Measurements from ENCODE around the gene EHBP1.

The EHBP1 gene

DNA sequence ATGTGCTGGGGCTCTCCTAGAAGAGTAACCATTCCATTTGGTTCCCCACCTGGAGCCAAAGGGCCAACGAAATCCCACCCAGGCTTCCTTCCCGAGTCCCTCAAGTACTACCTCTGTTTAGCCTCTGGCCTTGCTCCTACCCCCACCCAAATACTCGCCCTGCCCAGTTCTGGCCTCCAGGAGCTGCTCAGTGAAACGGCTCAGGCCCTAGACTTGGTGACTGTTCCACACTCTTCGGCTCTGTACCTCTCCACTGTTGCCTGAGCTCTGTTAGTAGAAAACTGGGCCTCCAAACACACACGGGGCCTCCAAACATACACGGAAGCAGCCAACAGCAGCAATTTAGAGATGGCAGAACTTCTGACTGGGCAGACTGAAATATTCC, 349.3 kb downstream of the EHBP1 start:
- DNase-seq: no peak
- H3K27ac ChIP-seq (ENCODE audit: insufficient read depth, low read length, poor library complexity, severe bottlenecking): no peak overlapping the region
- peaks cover 65% of the 10 kb centered on the region for H3K4me1 ChIP-seq (ENCODE audit: control insufficient read depth, insufficient read depth, low read length, poor library complexity, severe bottlenecking)

DNA sequence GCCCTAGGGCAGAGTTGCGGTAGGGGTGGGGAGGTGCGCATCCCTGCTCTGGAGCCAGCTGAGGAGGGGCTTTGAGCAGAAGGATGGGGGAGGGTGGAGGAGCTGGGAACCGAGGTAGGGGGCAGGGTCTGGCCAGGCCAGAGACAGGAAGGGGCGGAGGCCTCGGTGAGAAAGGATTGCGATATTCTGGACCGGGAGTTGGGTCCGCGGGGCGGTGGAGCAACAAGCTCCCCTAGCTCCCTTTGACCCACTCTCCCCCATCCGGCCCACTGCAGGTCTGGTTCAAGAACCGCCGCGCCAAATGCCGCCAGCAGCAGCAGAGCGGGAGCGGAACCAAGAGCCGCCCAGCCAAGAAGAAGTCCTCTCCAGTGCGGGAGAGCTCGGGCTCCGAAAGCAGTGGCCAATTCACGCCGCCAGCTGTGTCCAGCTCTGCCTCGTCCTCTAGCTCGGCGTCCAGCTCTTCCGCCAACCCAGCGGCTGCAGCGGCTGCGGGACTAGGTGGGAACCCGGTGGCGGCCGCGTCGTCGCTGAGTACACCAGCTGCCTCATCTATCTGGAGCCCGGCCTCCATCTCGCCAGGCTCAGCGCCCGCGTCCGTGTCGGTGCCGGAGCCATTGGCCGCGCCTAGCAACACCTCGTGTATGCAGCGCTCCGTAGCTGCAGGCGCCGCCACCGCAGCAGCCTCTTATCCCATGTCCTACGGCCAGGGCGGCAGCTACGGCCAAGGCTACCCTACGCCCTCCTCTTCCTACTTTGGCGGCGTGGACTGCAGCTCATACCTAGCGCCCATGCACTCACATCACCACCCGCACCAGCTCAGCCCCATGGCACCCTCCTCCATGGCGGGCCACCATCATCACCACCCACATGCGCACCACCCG, 350.0 kb downstream of the EHBP1 start:
- H3K27me3 ChIP-seq (replicated peaks; ENCODE audit: control insufficient read depth, insufficient read depth, low read length, poor library complexity, severe bottlenecking): peaks cover 76% of the 10 kb centered on the region
- peaks cover 62% of the 10 kb centered on the region for H3K4me1 ChIP-seq (ENCODE audit: control insufficient read depth, insufficient read depth, low read length, poor library complexity, severe bottlenecking)
- H3K9me3 ChIP-seq (ENCODE audit: control insufficient read depth, low read length): no peaks in the 10 kb centered on the region
- DNase-seq: no peak
- H3K4me3 ChIP-seq (ENCODE audit: insufficient read depth, low read depth, low read length, poor library complexity, severe bottlenecking): no peak overlapping the region
- H3K27ac ChIP-seq (ENCODE audit: insufficient read depth, low read length, poor library complexity, severe bottlenecking): no peak overlapping the region
- no peaks in the 10 kb centered on the region for H3K36me3 ChIP-seq (ENCODE audit: control insufficient read depth, insufficient read depth, low read length)

More for the DNA sequence above, 349.3 kb downstream of the EHBP1 start:
- Histone ChIP-seq H3K9me3 (ENCODE audit: control insufficient read depth, low read length) (no peaks in the 10 kb centered on the region), H3K36me3 (ENCODE audit: control insufficient read depth, insufficient read depth, low read length) (no peaks in the 10 kb centered on the region), H3K27me3 (replicated peaks; ENCODE audit: control insufficient read depth, insufficient read depth, low read length, poor library complexity, severe bottlenecking) (peaks cover 76% of the 10 kb centered on the region), H3K4me3 (ENCODE audit: insufficient read depth, low read depth, low read length, poor library complexity, severe bottlenecking) (no peak overlapping the region)

DNA sequence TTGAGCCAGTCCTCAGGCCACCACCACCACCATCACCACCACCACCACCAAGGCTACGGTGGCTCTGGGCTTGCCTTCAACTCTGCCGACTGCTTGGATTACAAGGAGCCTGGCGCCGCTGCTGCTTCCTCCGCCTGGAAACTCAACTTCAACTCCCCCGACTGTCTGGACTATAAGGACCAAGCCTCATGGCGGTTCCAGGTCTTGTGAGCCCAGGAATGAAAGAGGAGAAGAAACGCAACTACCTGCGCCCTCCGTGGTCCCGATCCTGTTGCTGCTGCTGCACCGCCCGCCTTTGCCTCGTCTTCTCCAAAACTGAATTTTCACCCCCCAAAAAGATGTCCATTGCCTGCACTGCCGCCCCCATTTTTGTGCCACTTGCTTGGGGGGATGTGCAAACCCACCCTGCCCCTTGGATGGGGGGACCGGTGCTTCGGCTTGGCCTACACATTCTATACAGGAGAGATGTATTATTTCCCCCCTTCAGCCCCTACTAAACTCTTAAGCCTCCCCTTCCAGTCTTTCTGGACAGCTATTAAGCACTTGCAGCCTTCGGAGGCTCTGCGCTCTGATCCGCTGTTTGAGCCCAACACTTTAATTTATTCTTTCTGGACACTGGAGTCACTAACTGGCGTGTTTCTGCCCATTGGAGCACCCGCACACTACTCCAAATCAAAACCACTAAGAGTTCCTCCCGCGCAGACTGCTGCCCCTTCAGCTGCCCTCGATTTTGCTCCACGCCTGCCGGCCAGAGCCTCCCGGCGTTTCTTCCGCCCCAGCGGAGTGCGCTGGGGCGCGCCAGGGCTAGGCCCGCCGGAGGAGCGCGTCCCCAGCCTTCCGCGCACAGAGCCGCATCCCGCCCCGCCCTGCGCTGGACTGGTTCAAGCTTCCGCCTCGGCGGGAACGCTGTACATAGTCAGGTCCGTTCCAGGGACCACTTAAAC, 350.9 kb downstream of the EHBP1 start:
- DNase-seq: no peak
- Histone ChIP-seq H3K27me3 (replicated peaks; ENCODE audit: control insufficient read depth, insufficient read depth, low read length, poor library complexity, severe bottlenecking) (peaks cover 75% of the 10 kb centered on the region), H3K4me1 (ENCODE audit: control insufficient read depth, insufficient read depth, low read length, poor library complexity, severe bottlenecking) (peaks cover 55% of the 10 kb centered on the region), H3K27ac (ENCODE audit: insufficient read depth, low read length, poor library complexity, severe bottlenecking) (no peak overlapping the region), H3K4me3 (ENCODE audit: insufficient read depth, low read depth, low read length, poor library complexity, severe bottlenecking) (no peak overlapping the region), H3K9me3 (ENCODE audit: control insufficient read depth, low read length) (no peaks in the 10 kb centered on the region), H3K36me3 (ENCODE audit: control insufficient read depth, insufficient read depth, low read length) (no peaks in the 10 kb centered on the region)

DNA sequence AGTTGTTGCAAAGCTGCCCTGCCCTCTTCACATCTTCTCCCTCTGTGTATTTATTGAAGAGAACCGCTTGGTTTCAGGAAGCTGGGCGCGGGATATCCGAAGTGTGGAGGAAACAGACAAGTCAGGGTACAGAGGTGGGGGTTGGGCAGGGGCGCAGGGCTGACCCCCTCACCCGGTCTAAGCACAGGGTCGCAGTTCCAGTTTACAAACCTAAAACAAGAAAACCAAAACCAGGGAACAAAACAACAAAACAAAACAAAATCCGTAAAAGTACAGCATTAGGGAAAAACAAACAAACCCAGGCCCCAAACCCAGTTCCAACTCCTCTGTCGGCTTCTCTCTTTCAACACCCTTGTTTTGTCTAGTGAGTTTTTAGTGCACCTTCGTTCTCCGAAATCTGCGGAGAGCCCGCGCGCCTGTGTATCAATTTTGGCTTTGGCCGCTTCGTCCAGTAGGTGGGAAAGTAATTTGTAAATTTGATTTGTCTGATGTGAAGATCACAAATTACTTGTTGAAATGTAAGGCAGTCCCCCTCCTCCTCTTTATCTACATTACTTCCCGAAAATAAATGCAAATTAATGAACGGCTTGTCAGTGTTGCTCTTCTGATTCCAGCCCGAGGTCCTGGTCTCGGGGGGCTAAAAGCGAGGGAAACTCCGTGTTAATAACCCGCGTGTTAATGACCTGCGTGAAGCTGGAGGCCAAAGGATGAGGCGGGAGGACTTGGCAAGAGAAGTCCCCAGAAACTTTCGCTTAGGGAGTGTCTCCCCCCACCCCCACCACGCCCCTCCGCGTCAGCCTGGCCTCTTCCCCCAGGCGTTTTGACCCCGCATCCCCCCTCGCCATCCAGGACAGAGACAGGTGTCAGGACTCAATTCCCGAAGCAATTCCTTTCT, 352.0 kb downstream of the EHBP1 start:
- no peak for DNase-seq
- H3K27ac ChIP-seq (ENCODE audit: insufficient read depth, low read length, poor library complexity, severe bottlenecking): no peak overlapping the region
- H3K27me3 ChIP-seq (replicated peaks; ENCODE audit: control insufficient read depth, insufficient read depth, low read length, poor library complexity, severe bottlenecking): peaks cover 73% of the 10 kb centered on the region
- H3K9me3 ChIP-seq (ENCODE audit: control insufficient read depth, low read length): no peaks in the 10 kb centered on the region
- H3K4me3 ChIP-seq (ENCODE audit: insufficient read depth, low read depth, low read length, poor library complexity, severe bottlenecking): no peak overlapping the region
- peaks cover 51% of the 10 kb centered on the region for H3K4me1 ChIP-seq (ENCODE audit: control insufficient read depth, insufficient read depth, low read length, poor library complexity, severe bottlenecking)
- no peaks in the 10 kb centered on the region for H3K36me3 ChIP-seq (ENCODE audit: control insufficient read depth, insufficient read depth, low read length)

DNA sequence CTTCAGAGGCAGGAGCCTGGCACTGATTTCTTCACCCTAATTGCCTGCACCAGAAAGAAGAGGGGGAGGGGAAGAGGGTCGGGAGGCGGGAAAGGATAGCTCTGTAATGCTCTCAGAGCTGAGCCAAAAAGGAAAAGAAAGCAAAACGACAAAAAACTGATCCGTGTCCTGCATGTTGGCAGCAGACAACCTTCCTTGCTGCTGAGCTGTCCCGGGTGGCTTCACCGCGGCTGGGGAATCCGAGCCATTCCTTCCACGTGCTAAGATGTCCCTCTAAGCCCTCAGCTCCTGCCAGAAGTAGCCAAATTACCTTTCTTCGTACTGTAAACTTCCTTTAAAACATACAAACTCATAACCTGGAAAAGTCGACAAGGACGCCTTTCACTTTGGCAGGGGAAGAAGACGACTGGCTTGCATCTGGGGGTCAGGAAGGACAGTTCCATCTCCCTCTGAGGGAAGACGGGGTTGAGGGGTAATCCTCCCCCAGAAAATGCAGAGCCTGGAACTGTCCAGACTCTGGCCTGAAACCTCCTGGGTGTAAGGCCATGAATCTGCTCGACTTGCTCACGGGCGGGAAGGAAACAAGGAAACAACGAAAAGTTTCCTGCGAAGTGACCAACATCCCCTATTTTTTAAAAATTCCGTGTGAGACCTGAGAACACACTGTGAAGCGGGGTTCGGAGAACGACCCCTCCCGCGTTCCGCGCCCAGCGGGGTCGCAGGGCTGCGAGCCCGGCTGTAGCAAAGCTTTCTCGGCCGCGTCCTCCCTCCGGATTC, 352.8 kb downstream of the EHBP1 start:
- Histone ChIP-seq H3K27ac (ENCODE audit: insufficient read depth, low read length, poor library complexity, severe bottlenecking) (no peak overlapping the region), H3K4me3 (ENCODE audit: insufficient read depth, low read depth, low read length, poor library complexity, severe bottlenecking) (peak overlapping the region; percentile 1), H3K27me3 (replicated peaks; ENCODE audit: control insufficient read depth, insufficient read depth, low read length, poor library complexity, severe bottlenecking) (peaks cover 69% of the 10 kb centered on the region), H3K4me1 (ENCODE audit: control insufficient read depth, insufficient read depth, low read length, poor library complexity, severe bottlenecking) (peaks cover 51% of the 10 kb centered on the region), H3K36me3 (ENCODE audit: control insufficient read depth, insufficient read depth, low read length) (no peaks in the 10 kb centered on the region), H3K9me3 (ENCODE audit: control insufficient read depth, low read length) (no peaks in the 10 kb centered on the region)
- DNase-seq: no peak

DNA sequence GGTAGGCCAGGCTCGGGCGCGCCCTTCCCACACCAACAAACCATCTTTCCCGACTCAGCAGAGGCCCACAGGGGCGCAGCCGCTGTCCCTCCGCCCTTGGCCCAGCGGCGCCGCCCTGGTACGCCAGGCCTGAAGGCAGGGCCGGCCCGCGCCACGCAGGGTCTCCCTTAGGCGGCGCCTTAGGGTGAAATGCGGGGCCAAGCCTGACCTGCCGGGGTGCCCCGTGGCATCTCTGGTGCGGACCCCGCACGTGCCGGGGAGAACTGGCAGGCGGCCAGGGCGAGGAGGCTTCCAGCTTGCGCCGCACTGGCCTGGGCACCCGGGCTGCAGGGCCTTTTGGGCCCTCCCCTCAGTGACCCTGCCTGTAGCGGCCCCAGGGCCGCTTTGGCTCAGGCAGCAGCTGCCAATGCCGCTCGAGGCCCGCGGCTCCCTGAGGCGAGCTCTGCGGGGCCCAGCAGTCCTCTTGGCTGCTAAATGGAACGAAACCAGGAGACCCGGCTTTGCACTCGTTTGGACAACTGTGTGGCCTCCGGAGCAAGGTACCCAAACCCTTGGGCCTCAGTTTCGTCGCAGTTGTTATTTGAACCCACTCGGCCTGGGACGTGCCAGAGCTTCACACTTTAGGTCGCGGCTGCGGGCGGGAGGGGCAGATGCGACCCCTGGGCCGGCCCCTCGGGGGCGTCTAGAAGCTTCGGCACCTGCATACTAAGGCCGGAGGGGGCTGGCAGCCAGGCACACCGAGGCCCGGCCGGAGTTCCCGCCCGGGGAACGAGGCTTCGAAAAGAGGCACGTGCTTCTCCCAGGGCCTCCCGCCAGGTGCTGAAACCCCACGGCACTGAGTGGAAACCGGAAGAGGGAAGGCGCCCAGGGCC, 353.6 kb downstream of the EHBP1 start:
- Histone ChIP-seq H3K36me3 (ENCODE audit: control insufficient read depth, insufficient read depth, low read length) (no peaks in the 10 kb centered on the region), H3K4me3 (ENCODE audit: insufficient read depth, low read depth, low read length, poor library complexity, severe bottlenecking) (peak overlapping the region; percentile 18), H3K9me3 (ENCODE audit: control insufficient read depth, low read length) (no peaks in the 10 kb centered on the region), H3K27ac (ENCODE audit: insufficient read depth, low read length, poor library complexity, severe bottlenecking) (no peak overlapping the region), H3K4me1 (ENCODE audit: control insufficient read depth, insufficient read depth, low read length, poor library complexity, severe bottlenecking) (peaks cover 45% of the 10 kb centered on the region), H3K27me3 (replicated peaks; ENCODE audit: control insufficient read depth, insufficient read depth, low read length, poor library complexity, severe bottlenecking) (peaks cover 64% of the 10 kb centered on the region)
- no peak for DNase-seq

DNA sequence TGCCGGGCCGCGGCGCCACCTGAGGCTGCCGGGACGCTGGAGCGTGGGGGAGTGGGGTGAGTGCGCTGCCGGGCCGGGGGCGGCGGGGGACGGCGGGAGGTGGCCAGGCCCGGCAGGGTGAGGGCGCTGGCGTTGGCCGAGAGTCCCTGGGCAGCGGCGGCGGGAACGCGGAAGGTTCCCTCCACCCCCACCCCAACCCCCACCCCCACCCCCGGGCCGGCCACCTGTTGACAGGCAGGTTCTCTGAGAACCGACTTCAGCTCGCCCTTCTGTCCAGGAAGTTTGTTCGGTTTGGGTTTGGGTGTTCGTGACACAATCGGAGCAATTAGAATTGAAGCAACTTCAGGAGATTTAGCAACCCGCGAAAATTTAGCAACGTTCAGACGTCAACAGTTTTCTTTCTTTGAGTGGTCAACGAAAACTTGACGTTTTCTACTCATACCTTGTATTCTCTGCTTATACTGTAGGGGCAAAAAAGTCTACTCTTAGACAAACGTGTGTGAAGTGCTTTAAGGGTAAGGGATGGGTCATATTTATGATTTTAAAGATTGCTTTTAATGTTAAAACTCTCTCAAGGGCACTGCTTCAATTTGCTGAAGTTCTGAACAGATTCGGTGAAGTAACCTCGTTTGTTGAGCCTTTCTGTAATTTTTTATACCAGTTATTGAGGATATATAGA, 354.4 kb downstream of the EHBP1 start:
- Histone ChIP-seq H3K27me3 (replicated peaks; ENCODE audit: control insufficient read depth, insufficient read depth, low read length, poor library complexity, severe bottlenecking) (peaks cover 57% of the 10 kb centered on the region), H3K36me3 (ENCODE audit: control insufficient read depth, insufficient read depth, low read length) (no peaks in the 10 kb centered on the region), H3K27ac (ENCODE audit: insufficient read depth, low read length, poor library complexity, severe bottlenecking) (no peak overlapping the region), H3K9me3 (ENCODE audit: control insufficient read depth, low read length) (no peaks in the 10 kb centered on the region), H3K4me1 (ENCODE audit: control insufficient read depth, insufficient read depth, low read length, poor library complexity, severe bottlenecking) (peaks cover 39% of the 10 kb centered on the region), H3K4me3 (ENCODE audit: insufficient read depth, low read depth, low read length, poor library complexity, severe bottlenecking) (no peak overlapping the region)
- no peak for DNase-seq

DNA sequence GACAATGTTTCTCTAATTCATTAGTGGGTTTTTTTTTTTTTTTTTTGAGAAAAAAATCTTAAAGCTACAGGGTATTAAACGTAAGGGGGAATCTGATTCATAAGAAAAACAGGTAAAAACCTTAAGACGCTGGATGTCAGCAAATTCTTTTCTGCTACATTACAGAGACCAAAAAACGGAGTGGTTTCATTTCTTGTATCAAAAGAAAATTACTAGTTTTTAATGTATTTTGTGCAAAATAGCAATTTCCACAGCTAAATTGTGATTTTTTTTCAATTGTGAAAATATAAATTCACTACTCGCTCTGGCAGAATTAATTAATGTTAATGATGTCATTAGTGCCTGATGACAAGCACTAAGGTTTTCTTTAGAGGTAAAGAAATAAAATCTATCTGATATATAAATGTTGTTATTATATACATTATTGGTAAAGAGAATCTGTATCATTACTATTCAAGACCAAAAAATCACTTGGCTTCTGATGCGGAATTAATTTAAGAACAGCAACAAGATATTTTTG, 355.0 kb downstream of the EHBP1 start:
- peaks cover 34% of the 10 kb centered on the region for H3K4me1 ChIP-seq (ENCODE audit: control insufficient read depth, insufficient read depth, low read length, poor library complexity, severe bottlenecking)
- no peak for DNase-seq
- H3K36me3 ChIP-seq (ENCODE audit: control insufficient read depth, insufficient read depth, low read length): no peaks in the 10 kb centered on the region
- H3K27ac ChIP-seq (ENCODE audit: insufficient read depth, low read length, poor library complexity, severe bottlenecking): no peak overlapping the region
- H3K27me3 ChIP-seq (replicated peaks; ENCODE audit: control insufficient read depth, insufficient read depth, low read length, poor library complexity, severe bottlenecking): peaks cover 51% of the 10 kb centered on the region
- H3K9me3 ChIP-seq (ENCODE audit: control insufficient read depth, low read length): no peaks in the 10 kb centered on the region
- no peak overlapping the region for H3K4me3 ChIP-seq (ENCODE audit: insufficient read depth, low read depth, low read length, poor library complexity, severe bottlenecking)

All from effector memory CD4-positive, alpha-beta T cell (primary cell).